Endodermal cell (in vitro differentiated cells): Measurements from ENCODE around the gene ZNF677. TPM values are rescaled to one million over a fixed set of nuclear protein-coding genes. Genes with fewer than 3 reads are reported as not detected.
"Not testable (repeated sequence)": the region's sequence is repeated elsewhere in the genome, so short reads cannot be mapped to it uniquely, and the experiment has no call there.

Experiments used
- DNase-seq: peaks from one replicate; pipeline ENCODE4 v3.0.0-alpha.2; 2017
- H3K27ac ChIP-seq: 2 replicates; pipeline ENCODE4 v1.5.1; 2013; ENCODE audit warnings: mild to moderate bottlenecking, low read depth, low read length, moderate library complexity
- H3K27me3 ChIP-seq: 2 replicates; pipeline ENCODE4 v1.6.1; 2013; ENCODE audit warnings: mild to moderate bottlenecking, low read length, moderate library complexity; ENCODE audit not compliant: insufficient read depth, control insufficient read depth, poor library complexity, severe bottlenecking
- H3K36me3 ChIP-seq: 2 replicates; pipeline ENCODE4 v1.7.0; 2013; ENCODE audit warnings: mild to moderate bottlenecking, low read length, moderate library complexity; ENCODE audit not compliant: control insufficient read depth, insufficient read depth
- H3K4me1 ChIP-seq: one replicate; pipeline ENCODE4 v1.7.0; 2013; ENCODE audit warnings: low read length; ENCODE audit not compliant: control insufficient read depth, insufficient read depth
- H3K4me3 ChIP-seq: 2 replicates; pipeline ENCODE4 v1.5.1; 2013; ENCODE audit warnings: mild to moderate bottlenecking, low read length, moderate library complexity
- H3K9ac ChIP-seq: 2 replicates; pipeline ENCODE4 v1.6.1; 2013; ENCODE audit warnings: mild to moderate bottlenecking, low read length, moderate library complexity; ENCODE audit not compliant: poor library complexity, severe bottlenecking; ENCODE audit errors: extremely low read depth
- H3K9me3 ChIP-seq: 2 replicates; pipeline ENCODE4 v1.6.1; 2013; ENCODE audit warnings: mild to moderate bottlenecking, low read length, moderate library complexity; ENCODE audit not compliant: control insufficient read depth
- H3K27ac Mint-ChIP-seq: 2 replicates; pipeline ENCODE4 v1.8.0; 2020; ENCODE audit warnings: mixed read lengths
- H3K27me3 Mint-ChIP-seq: 2 replicates; pipeline ENCODE4 v1.8.0; 2021; ENCODE audit warnings: mild to moderate bottlenecking, mixed read lengths; ENCODE audit not compliant: insufficient read depth
- H3K36me3 Mint-ChIP-seq: 2 replicates; pipeline ENCODE4 v1.8.0; 2020; ENCODE audit warnings: low read depth, mixed read lengths
- H3K4me1 Mint-ChIP-seq: 2 replicates; pipeline ENCODE4 v1.8.0; 2020; ENCODE audit warnings: mixed read lengths
- H3K4me3 Mint-ChIP-seq: 2 replicates; pipeline ENCODE4 v1.8.0; 2020; ENCODE audit warnings: mild to moderate bottlenecking, moderate library complexity, mixed read lengths
- H3K9me3 Mint-ChIP-seq: 2 replicates; pipeline ENCODE4 v1.8.0; 2020; ENCODE audit warnings: mild to moderate bottlenecking, mixed read lengths
- CTCF ChIP-seq: fragments of 200-600 bp; sonication (generic); conservative IDR thresholded peaks from 2 replicates; pipeline ENCODE4 v1.5.0; 2021; ENCODE audit warnings: antibody characterized with exemption, mild to moderate bottlenecking
- WGBS, 2 experiments: methylation state at CpG; one replicate each; pipeline versions ENCODE4 v1.1.5 to v1.1.7; 2013; ENCODE audit warnings: missing lambda C conversion rate in 2 of 2, mixed read lengths in 1 of 2; ENCODE audit not compliant: insufficient coverage in 1 of 2, insufficient read length in 1 of 2; 5-methylcytosine and 5-hydroxymethylcytosine counted together
- total RNA-seq, 2 donors: library from RNA; stranded (reverse); fragmentation: NEBNext Ultra II Directional in 1 of 2; extraction: Animal tissue kit (Norgen Biotek cat#: 25700) in 1 of 2; gene quantifications; 2 replicates in 1 of 2; 3 replicates in 1 of 2; pipeline ENCODE4 v1.2.1, GENCODE V29; 2021

ZNF677 gene
- total RNA-seq, 2 donors from 2014 or later = 35.6 to 56.5 TPM

- Mint-ChIP-seq H3K4me1 (no peaks in the 10 kb centered on the region), H3K27ac (no peak overlapping the region), H3K27me3 (peaks cover 4% of the 10 kb centered on the region), H3K9me3 (peaks cover 45% of the 10 kb centered on the region), H3K36me3 (no peaks in the 10 kb centered on the region), H3K4me3 (no peak overlapping the region)
- no peak overlapping the region for H3K27ac ChIP-seq
- H3K9me3 ChIP-seq = peaks cover 36% of the 10 kb centered on the region
- TF ChIP-seq CTCF = no peak
- H3K4me3 ChIP-seq = no peak overlapping the region
- H3K4me1 ChIP-seq = no peaks in the 10 kb centered on the region
- no peaks in the 10 kb centered on the region for H3K36me3 ChIP-seq
- no peak overlapping the region for H3K9ac ChIP-seq
- H3K27me3 ChIP-seq = no peaks in the 10 kb centered on the region
- DNase-seq = no peak
- 91 to 95% methylated on average over 38 to 47 of the region's 47 CpGs for WGBS, 2 experiments
Measured at GRCh38 chr19:53290758-53291549, 36.3 kb upstream of the ZNF677 start.

- Histone ChIP-seq H3K36me3 (no peaks in the 10 kb centered on the region), H3K4me1 (no peaks in the 10 kb centered on the region), H3K27me3 (no peaks in the 10 kb centered on the region), H3K9ac (no peak overlapping the region), H3K9me3 (no peaks in the 10 kb centered on the region), H3K27ac (no peak overlapping the region), H3K4me3 (no peak overlapping the region)
- Mint-ChIP-seq H3K27me3 (peaks cover 4% of the 10 kb centered on the region), H3K9me3 (peaks cover 3% of the 10 kb centered on the region), H3K4me3 (no peak overlapping the region), H3K27ac (no peak overlapping the region), H3K4me1 (no peaks in the 10 kb centered on the region), H3K36me3 (no peaks in the 10 kb centered on the region)
- no peak for DNase-seq
- TF ChIP-seq CTCF = no peak
- WGBS, 2 experiments = 13 to 41% methylated on average over 1 to 2 of the region's 4 CpGs
Measured at GRCh38 chr19:53285087-53285486, 30.4 kb upstream of the ZNF677 start.

GRCh38 chr19:53281947-53282346 lies 27.3 kb upstream of the ZNF677 start:
- not testable (repeated sequence) for H3K4me3 Mint-ChIP-seq, H3K27me3 Mint-ChIP-seq, H3K9ac ChIP-seq, H3K9me3 Mint-ChIP-seq, H3K4me3 ChIP-seq, H3K36me3 ChIP-seq, H3K4me1 Mint-ChIP-seq, H3K9me3 ChIP-seq, H3K27ac ChIP-seq, H3K27me3 ChIP-seq, H3K36me3 Mint-ChIP-seq, H3K4me1 ChIP-seq, H3K27ac Mint-ChIP-seq
- TF ChIP-seq CTCF = peak; percentile 53
- 100% methylated on average over 1 of the region's 8 CpGs; no CpG with 5 or more reads in 1 of the 2 experiments for WGBS, 2 experiments
- DNase-seq = peak; percentile 69
